ENCODE data around the gene ATP6AP2.

DNA sequence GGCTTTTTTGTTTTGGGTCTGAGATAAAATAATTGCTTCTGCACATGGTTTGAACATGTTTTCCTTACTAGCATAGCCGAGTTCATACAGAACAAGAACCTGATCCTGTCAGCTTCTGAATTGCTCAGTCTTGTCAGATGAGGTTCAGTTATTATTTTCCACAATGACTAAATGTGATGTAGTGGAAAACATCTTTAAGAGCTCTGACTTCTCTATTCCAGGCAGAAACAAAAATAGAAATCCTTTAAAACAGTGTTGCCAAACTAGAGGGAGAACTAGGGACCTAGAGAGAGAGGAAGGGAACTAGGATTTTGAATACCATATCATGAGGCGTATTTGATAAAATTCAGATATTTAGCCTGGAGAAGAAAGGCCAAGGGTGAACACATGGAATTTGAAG is 2.0 kb downstream of the ATP6AP2 start:
- TF ChIP-seq CTCF (IDR thresholded peaks at IDR 0.05), result no peak
- no peak for TF ChIP-seq POLR2A (IDR thresholded peaks at IDR 0.05)

Measured in adrenal gland (tissue), 5 donors.